SK-N-MC (cell line): Measurements from ENCODE around the gene PDIA6.

Experiments
- EZH2 ChIP-seq: fragments of 200-600 bp; sonication (generic); IDR thresholded peaks from one replicate; pipeline ENCODE4 v1.6.1; 2017; ENCODE audit warnings: antibody characterized with exemption
- POLR2AphosphoS5 ChIP-seq: IDR thresholded peaks from 2 replicates; pipeline ENCODE4 v1.6.1; 2012; ENCODE audit warnings: mild to moderate bottlenecking, low read depth, low read length, borderline replicate concordance

GRCh38 chr2:10794876-10795275, 17.7 kb downstream of the PDIA6 start:
- TF ChIP-seq EZH2: no peak
- no peak for TF ChIP-seq POLR2AphosphoS5
